ENCODE data around the gene MYCBPAP.

DNA sequence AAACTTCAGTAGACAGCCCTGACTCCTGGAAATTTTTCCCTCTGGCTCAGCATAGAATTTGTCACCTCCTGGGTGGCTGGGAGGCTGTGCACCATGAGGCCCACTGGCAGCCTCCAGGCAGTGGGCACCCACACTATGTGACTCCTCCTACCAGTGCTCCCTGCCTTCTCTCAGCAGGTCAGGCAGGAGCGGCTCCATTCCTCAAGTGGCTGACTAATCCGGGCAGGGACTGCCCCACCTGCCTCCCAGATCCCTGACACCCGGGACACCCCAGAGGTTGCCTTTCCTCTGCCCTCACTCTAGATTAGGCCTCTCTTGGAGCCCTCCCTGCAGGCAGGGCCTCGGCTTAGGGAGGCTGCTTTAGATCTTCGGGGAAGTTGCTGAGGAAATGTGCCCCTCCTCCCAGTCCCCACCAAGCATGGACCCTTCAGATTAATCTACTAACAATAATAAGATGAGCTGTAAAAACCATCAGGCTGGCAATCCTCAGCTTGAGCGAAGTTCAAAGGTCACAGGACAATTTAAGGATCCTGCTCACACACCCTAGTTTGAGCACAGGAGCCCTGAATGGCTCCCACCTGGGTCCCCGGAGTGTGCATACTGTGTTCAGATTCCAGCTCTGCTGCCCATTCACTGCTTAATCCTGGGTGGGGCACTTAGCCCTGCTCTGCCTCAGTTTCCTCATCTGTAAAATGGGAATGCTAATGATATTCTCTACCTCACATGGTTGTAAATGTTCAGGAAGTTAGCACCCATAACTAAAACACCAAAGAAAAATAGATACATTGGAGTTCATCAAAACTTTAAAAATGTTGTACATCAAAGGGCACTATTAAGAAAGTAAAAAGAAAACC is 10.0 kb upstream of the MYCBPAP start:
- TF ChIP-seq CTCF (IDR thresholded peaks at IDR 0.05) (no peak), POLR2A (IDR thresholded peaks at IDR 0.05) (no peak)

Measured in testis (tissue), 2 donors.